Activated CD4-positive, alpha-beta T cell treated with anti-CD3 and anti-CD28 coated beads, Interleukin-2, amount 50 U/mL, for 48 hours (primary cell): ENCODE results near the gene ATP8A1.
"Not testable (repeated sequence)": the region's sequence is repeated elsewhere in the genome, so short reads cannot be mapped to it uniquely, and the experiment has no call there.

Experiments
- DNase-seq, 2 experiments: peaks; one replicate each; pipeline ENCODE4 v3.0.0-alpha.2; 2020

Gene ATP8A1

GRCh38 chr4:42497142-42497910, 159.6 kb downstream of the ATP8A1 start:
- no peak for DNase-seq

GRCh38 chr4:42492962-42493361, 163.9 kb downstream of the ATP8A1 start:
- DNase-seq: no peak

GRCh38 chr4:42490015-42490414, 166.9 kb downstream of the ATP8A1 start:
- no peak for DNase-seq

GRCh38 chr4:42489095-42489494, 167.8 kb downstream of the ATP8A1 start:
- DNase-seq: no peak

GRCh38 chr4:42488554-42488953, 168.4 kb downstream of the ATP8A1 start:
- no peak for DNase-seq

- no peak for DNase-seq
Measured at GRCh38 chr4:42488114-42488513, 168.8 kb downstream of the ATP8A1 start.

GRCh38 chr4:42487230-42487629, 169.7 kb downstream of the ATP8A1 start:
- DNase-seq: no peak

GRCh38 chr4:42486156-42486555, 170.7 kb downstream of the ATP8A1 start:
- DNase-seq: not testable (repeated sequence)

- no peak for DNase-seq
Measured at GRCh38 chr4:42484630-42485029, 172.3 kb downstream of the ATP8A1 start.

- no peak for DNase-seq
Measured at GRCh38 chr4:42483426-42484379, 173.2 kb downstream of the ATP8A1 start.

GRCh38 chr4:42482516-42483327, 174.2 kb downstream of the ATP8A1 start:
- DNase-seq: no peak

GRCh38 chr4:42480717-42481116, 176.2 kb downstream of the ATP8A1 start:
- DNase-seq: no peak

- DNase-seq: no peak
Measured at GRCh38 chr4:42480281-42480680, 176.6 kb downstream of the ATP8A1 start.

- no peak for DNase-seq
Measured at GRCh38 chr4:42478946-42479345, 178.0 kb downstream of the ATP8A1 start.

GRCh38 chr4:42478509-42478908, 178.4 kb downstream of the ATP8A1 start:
- DNase-seq: no peak

GRCh38 chr4:42474406-42474805, 182.5 kb downstream of the ATP8A1 start:
- DNase-seq: no peak

GRCh38 chr4:42473071-42473684, 183.7 kb downstream of the ATP8A1 start:
- no peak for DNase-seq

- no peak for DNase-seq
Measured at GRCh38 chr4:42471896-42472295, 185.0 kb downstream of the ATP8A1 start.

GRCh38 chr4:42470023-42470422, 186.9 kb downstream of the ATP8A1 start:
- DNase-seq: no peak

GRCh38 chr4:42467777-42468176, 189.1 kb downstream of the ATP8A1 start:
- not testable (repeated sequence) for DNase-seq

- DNase-seq: no peak
Measured at GRCh38 chr4:42466273-42466844, 190.5 kb downstream of the ATP8A1 start.

- no peak for DNase-seq
Measured at GRCh38 chr4:42464550-42465094, 192.3 kb downstream of the ATP8A1 start.
